Thyroid gland (tissue), 4 donors: ENCODE measurements around the gene GATA3. TPM values are rescaled to one million over a fixed set of nuclear protein-coding genes. Genes with fewer than 3 reads are reported as not detected.

Experiments used
- DNase-seq, 2 donors: peaks; one replicate each; pipeline ENCODE4 v3.0.0-alpha.2; 2019
- H3K27ac ChIP-seq, 3 donors: fragments of 200-600 bp; sonication (generic); 1 replicate in 2 of 3; 2 replicates in 1 of 3; pipeline ENCODE4 v1.5.1; 2016 to 2019; ENCODE audit warnings: mild to moderate bottlenecking in 1 of 3, moderate library complexity in 1 of 3
- H3K27me3 ChIP-seq: fragments of 200-600 bp; sonication (generic); one replicate; pipeline ENCODE4 v1.5.1; 2019
- H3K36me3 ChIP-seq, 2 donors: fragments of 200-600 bp; sonication (generic); one replicate each; pipeline ENCODE4 v1.5.1; 2016 to 2019
- H3K4me1 ChIP-seq, 2 donors: fragments of 200-600 bp; sonication (generic); one replicate each; pipeline ENCODE4 v1.5.1; 2017 to 2019
- H3K4me3 ChIP-seq, 3 donors: fragments of 200-600 bp; sonication (generic); replicated peaks in 1 of 3; 1 replicate in 2 of 3; 2 replicates in 1 of 3; pipeline ENCODE4 v1.5.1; 2016; ENCODE audit warnings: mild to moderate bottlenecking in 1 of 3
- H3K9me3 ChIP-seq: fragments of 200-600 bp; sonication (generic); one replicate; pipeline ENCODE4 v1.5.1; 2017
- CTCF ChIP-seq, 6 experiments: fragments of 200-600 bp in 3 of 6; fragments of 450-650 bp in 3 of 6; sonication (generic) in 3 of 6; IDR thresholded peaks; one replicate each; pipeline ENCODE4 v1.5.1; 2016 to 2019; ENCODE audit warnings: antibody characterized with exemption in 6 of 6, mild to moderate bottlenecking in 2 of 6, inconsistent platforms in 1 of 6, moderate library complexity in 1 of 6
- POLR2A ChIP-seq, 2 donors: fragments of 450-650 bp; IDR thresholded peaks; one replicate each; pipeline ENCODE4 v1.6.1; 2017; ENCODE audit warnings: antibody characterized with exemption in 2 of 2, mild to moderate bottlenecking in 2 of 2, moderate library complexity in 1 of 2
- WGBS, 2 donors: methylation state at CpG; one replicate each; pipeline ENCODE4 v1.1.5; 2017; 5-methylcytosine and 5-hydroxymethylcytosine counted together
- intact Hi-C: fragments of 100-400 bp; cut with DNase I; formaldehyde crosslinking; loops from one replicate; pipeline ENCODE4 v1.15.1; 2023
- total RNA-seq, 4 donors: library from RNA; depleted of rRNA; stranded (reverse); fragments of >200 nt; gene quantifications; one replicate each; pipeline ENCODE4 v1.2.3, GENCODE V29; 2016

GATA3 gene
- total RNA-seq, 4 donors from 2014 or later, result 1.1 to 3.8 (median 1.9) TPM

GRCh38 chr10:8121201-8121890 lies 66.9 kb downstream of the GATA3 start:
- whole genome bisulfite sequencing, 2 donors, result 85 to 89% methylated on average over 12 of the region's 12 CpGs
- Histone ChIP-seq H3K4me3 (no peak overlapping the region), H3K4me1 (no peaks in the 10 kb centered on the region), H3K27me3 (no peaks in the 10 kb centered on the region), H3K9me3 (no peaks in the 10 kb centered on the region), H3K36me3 (no peaks in the 10 kb centered on the region), H3K27ac (no peak overlapping the region)
- no peak for DNase-seq
- TF ChIP-seq POLR2A (IDR thresholded peaks at IDR 0.05) (no peak), CTCF (IDR thresholded peaks at IDR 0.05) (no peak)
- intact Hi-C loops, result no loop called here

GRCh38 chr10:8122611-8123369 lies 68.3 kb downstream of the GATA3 start:
- WGBS, 2 donors, result 81 to 89% methylated on average over 7 of the region's 7 CpGs
- Histone ChIP-seq H3K27ac (no peak overlapping the region), H3K36me3 (no peaks in the 10 kb centered on the region), H3K9me3 (no peaks in the 10 kb centered on the region), H3K27me3 (no peaks in the 10 kb centered on the region), H3K4me3 (no peak overlapping the region), H3K4me1 (no peaks in the 10 kb centered on the region)
- DNase-seq, result no peak
- TF ChIP-seq POLR2A (IDR thresholded peaks at IDR 0.05), result no peak
- no peak for TF ChIP-seq CTCF (IDR thresholded peaks at IDR 0.05)
- intact Hi-C loops, result no loop called here

- H3K9me3 ChIP-seq, result no peaks in the 10 kb centered on the region
- H3K27ac ChIP-seq, result no peak overlapping the region
- no peak for DNase-seq
- TF ChIP-seq CTCF (IDR thresholded peaks at IDR 0.05), result no peak
- no peak for TF ChIP-seq POLR2A (IDR thresholded peaks at IDR 0.05)
- no peaks in the 10 kb centered on the region for H3K4me1 ChIP-seq
- no peaks in the 10 kb centered on the region for H3K36me3 ChIP-seq
- H3K4me3 ChIP-seq, result no peak overlapping the region
- 96 to 100% methylated on average over 2 of the region's 2 CpGs for WGBS, 2 donors
- H3K27me3 ChIP-seq, result no peaks in the 10 kb centered on the region
- intact Hi-C loops, result no loop called here
These were observed 69.9 kb downstream of the GATA3 start for GRCh38 chr10:8124436-8124835.

Other genes with a start within 250 kb of the GATA3 start
- gene TAF3, start 236.2 kb upstream of the GATA3 start, total RNA-seq, result 10 to 100 TPM in 1 of 4 donors, 1 to 10 TPM in 3; 6.7 to 11.0 (median 8.6) TPM